Smooth muscle cell (in vitro differentiated cells): ENCODE results near the gene MMD. TPM values are rescaled to one million over a fixed set of nuclear protein-coding genes. Genes with fewer than 3 reads are reported as not detected.

Experiments used
- DNase-seq: peaks from one replicate; lab custom pipeline; 2025; ENCODE audit not compliant: unreplicated experiment; lab: John Stamatoyannopoulos, UW
- H2AFZ ChIP-seq: fragments of 200-600 bp; sonication (generic); 2 replicates; pipeline ENCODE4 v1.6.0; 2016; ENCODE audit warnings: antibody characterized with exemption, low read depth, mild to moderate bottlenecking
- H3F3A ChIP-seq: fragments of 200-600 bp; sonication (generic); 2 replicates; pipeline ENCODE4 v1.6.0; 2017; ENCODE audit warnings: antibody characterized with exemption, low read depth
- H3K27ac ChIP-seq: fragments of 200-600 bp; sonication (generic); 2 replicates; pipeline ENCODE4 v1.5.1; 2016; ENCODE audit warnings: low read depth, mild to moderate bottlenecking
- H3K27me3 ChIP-seq: fragments of 200-600 bp; sonication (generic); 2 replicates; pipeline ENCODE4 v1.6.1; 2016; ENCODE audit warnings: low read depth, mild to moderate bottlenecking
- H3K36me3 ChIP-seq: fragments of 200-600 bp; sonication (generic); 2 replicates; pipeline ENCODE4 v1.5.1; 2016; ENCODE audit warnings: low read depth
- H3K4me1 ChIP-seq: fragments of 200-600 bp; sonication (generic); 2 replicates; pipeline ENCODE4 v1.5.1; 2016; ENCODE audit warnings: low read depth
- H3K4me2 ChIP-seq: fragments of 200-600 bp; sonication (generic); 2 replicates; pipeline ENCODE4 v1.6.0; 2016; ENCODE audit warnings: mild to moderate bottlenecking
- H3K4me3 ChIP-seq: fragments of 200-600 bp; sonication (generic); 2 replicates; pipeline ENCODE4 v1.5.1; 2016; ENCODE audit warnings: mild to moderate bottlenecking
- H3K79me2 ChIP-seq: fragments of 200-600 bp; sonication (generic); 2 replicates; pipeline ENCODE4 v1.6.0; 2016; ENCODE audit warnings: low read depth, mild to moderate bottlenecking
- H3K9ac ChIP-seq: fragments of 200-600 bp; sonication (generic); 2 replicates; pipeline ENCODE4 v1.6.0; 2016; ENCODE audit warnings: low read depth
- H3K9me3 ChIP-seq: fragments of 200-600 bp; sonication (generic); replicated peaks from 2 replicates; pipeline ENCODE4 v1.5.1; 2016; ENCODE audit warnings: low read depth
- H4K20me1 ChIP-seq: fragments of 200-600 bp; sonication (generic); 2 replicates; pipeline ENCODE4 v1.6.0; 2016; ENCODE audit warnings: low read depth
- CTCF ChIP-seq: fragments of 200-600 bp; sonication (generic); IDR thresholded peaks from 2 replicates; pipeline ENCODE4 v1.5.1; 2017; ENCODE audit warnings: borderline replicate concordance, mild to moderate bottlenecking, antibody characterized with exemption; ENCODE audit not compliant: insufficient read depth, poor library complexity, severe bottlenecking
- WGBS: methylation state at CpG from one replicate; pipeline ENCODE4 v1.1.7; 2016; ENCODE audit warnings: low lambda C conversion rate; 5-methylcytosine and 5-hydroxymethylcytosine counted together
- polyA plus RNA-seq: library from polyadenylated mRNA; unstranded; fragments of >200 nt; fragmentation: Nextera tagmentation; extraction: Ambion mirVana; gene quantifications from 2 replicates; pipeline ENCODE4 v1.2.1, GENCODE V29; 2016
- total RNA-seq: library from RNA; depleted of rRNA; stranded (reverse); fragments of >200 nt; gene quantifications from 2 replicates; pipeline ENCODE4 v1.2.3, GENCODE V29; 2014

The MMD gene
- total and polyA plus RNA-seq, 2 experiments from 2014 or later = 18.0 to 19.6 TPM

GRCh38 chr17:55430541-55431288 is 9.1 kb upstream of the MMD start:
- Histone ChIP-seq H3K4me2 (no peak overlapping the region), H3K36me3 (no peaks in the 10 kb centered on the region), H3K4me1 (peaks cover 7% of the 10 kb centered on the region), H2AFZ (peak overlapping the region; percentile 4), H3K27me3 (no peaks in the 10 kb centered on the region), H3K4me3 (no peak overlapping the region), H3F3A (peaks cover 8% of the 10 kb centered on the region), H3K27ac (no peak overlapping the region), H3K79me2 (no peaks in the 10 kb centered on the region), H3K9me3 (no peaks in the 10 kb centered on the region), H4K20me1 (no peaks in the 10 kb centered on the region), H3K9ac (no peak overlapping the region)
- TF ChIP-seq CTCF = no peak
- WGBS = 67% methylated on average over 4 of the region's 4 CpGs
- DNase-seq = no peak

GRCh38 chr17:55427587-55427882 is 5.9 kb upstream of the MMD start:
- no peak overlapping the region for H3K27ac ChIP-seq
- H3K4me1 ChIP-seq = peaks cover 3% of the 10 kb centered on the region
- no peaks in the 10 kb centered on the region for H3K79me2 ChIP-seq
- H3K36me3 ChIP-seq = no peaks in the 10 kb centered on the region
- WGBS = 90% methylated on average over 2 of the region's 2 CpGs
- H3K9me3 ChIP-seq = no peaks in the 10 kb centered on the region
- H2AFZ ChIP-seq = no peak overlapping the region
- H3K9ac ChIP-seq = no peak overlapping the region
- H3K4me2 ChIP-seq = no peak overlapping the region
- TF ChIP-seq CTCF = no peak
- DNase-seq = no peak
- no peaks in the 10 kb centered on the region for H4K20me1 ChIP-seq
- H3K4me3 ChIP-seq = no peak overlapping the region
- no peaks in the 10 kb centered on the region for H3K27me3 ChIP-seq
- H3F3A ChIP-seq = no peaks in the 10 kb centered on the region

- TF ChIP-seq CTCF = no peak
- no peaks in the 10 kb centered on the region for H3F3A ChIP-seq
- no peaks in the 10 kb centered on the region for H3K79me2 ChIP-seq
- no peak for DNase-seq
- H3K27ac ChIP-seq = no peak overlapping the region
- no peaks in the 10 kb centered on the region for H3K9me3 ChIP-seq
- H3K27me3 ChIP-seq = no peaks in the 10 kb centered on the region
- no peaks in the 10 kb centered on the region for H4K20me1 ChIP-seq
- H3K4me2 ChIP-seq = no peak overlapping the region
- no peak overlapping the region for H2AFZ ChIP-seq
- H3K4me3 ChIP-seq = no peak overlapping the region
- H3K9ac ChIP-seq = no peak overlapping the region
- WGBS = 38% methylated on average over 2 of the region's 2 CpGs
- no peaks in the 10 kb centered on the region for H3K36me3 ChIP-seq
- H3K4me1 ChIP-seq = no peaks in the 10 kb centered on the region
Observed at GRCh38 chr17:55426851-55427586, 5.4 kb upstream of the MMD start.
